OCI-M2 (cell line): ENCODE results near the gene PRRC2B.
"Not testable (repeated sequence)": the region's sequence is repeated elsewhere in the genome, so short reads cannot be mapped to it uniquely, and the experiment has no call there.

Source experiments
- DNase-seq: peaks from one replicate; lab custom pipeline; 2025; ENCODE audit not compliant: unreplicated experiment; lab: John Stamatoyannopoulos, UW

The PRRC2B gene

DNA sequence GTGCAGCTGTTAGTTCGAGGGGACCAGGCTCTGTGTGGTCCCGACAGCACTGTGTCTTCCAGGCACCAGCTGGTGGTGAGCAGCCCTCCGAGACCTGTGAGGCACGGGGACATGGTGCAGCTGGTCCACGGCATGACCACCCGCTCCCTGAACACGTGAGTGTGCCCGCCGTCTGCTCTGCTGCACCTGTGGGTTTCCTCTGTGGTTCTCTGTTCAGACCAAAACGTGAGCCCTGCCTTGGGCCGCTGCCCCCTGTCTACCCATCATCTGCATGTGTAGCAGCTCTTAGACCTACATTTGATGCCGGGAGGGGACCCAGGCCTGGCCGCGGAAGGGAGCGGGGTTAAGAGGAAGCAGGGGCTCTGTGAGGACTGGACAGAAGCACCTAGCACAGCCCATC, 119.3 kb downstream of the PRRC2B start:
- no peak for DNase-seq

DNA sequence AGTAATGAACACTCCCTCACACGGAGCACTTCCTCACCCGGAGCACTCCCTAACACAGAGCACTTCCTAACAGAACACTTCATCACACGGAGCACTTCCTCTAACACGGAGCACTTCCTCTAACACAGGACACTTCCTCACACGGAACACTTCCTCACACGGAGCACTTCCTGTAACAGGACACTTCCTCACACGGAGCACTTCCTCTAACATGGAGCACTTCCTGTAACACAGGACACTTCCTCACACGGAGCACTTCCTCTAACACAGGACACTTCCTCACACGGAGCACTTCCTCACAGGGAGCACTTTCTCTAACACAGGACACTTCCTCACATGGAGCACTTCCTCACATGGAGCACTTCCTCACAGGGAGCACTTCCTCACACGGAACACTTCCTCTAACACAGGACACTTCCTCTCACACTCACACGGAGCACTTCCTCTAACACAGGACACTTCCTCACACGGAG, 121.7 kb downstream of the PRRC2B start:
- DNase-seq, result not testable (repeated sequence)

DNA sequence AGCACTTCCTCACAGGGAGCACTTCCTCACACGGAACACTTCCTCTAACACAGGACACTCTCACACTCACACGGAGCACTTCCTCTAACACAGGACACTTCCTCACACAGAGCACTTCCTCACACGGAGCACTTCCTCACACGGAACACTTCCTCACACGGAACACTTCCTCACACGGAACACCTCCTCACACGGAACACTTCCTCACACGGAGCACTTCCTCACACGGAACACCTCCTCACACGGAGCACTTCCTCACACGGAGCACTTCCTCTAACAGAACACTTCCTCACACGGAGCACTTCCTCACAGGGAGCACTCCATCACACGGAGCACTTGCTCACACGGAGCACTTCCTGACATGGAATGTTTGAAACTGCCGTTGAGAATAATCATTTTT, 122.2 kb downstream of the PRRC2B start:
- no peak for DNase-seq

DNA sequence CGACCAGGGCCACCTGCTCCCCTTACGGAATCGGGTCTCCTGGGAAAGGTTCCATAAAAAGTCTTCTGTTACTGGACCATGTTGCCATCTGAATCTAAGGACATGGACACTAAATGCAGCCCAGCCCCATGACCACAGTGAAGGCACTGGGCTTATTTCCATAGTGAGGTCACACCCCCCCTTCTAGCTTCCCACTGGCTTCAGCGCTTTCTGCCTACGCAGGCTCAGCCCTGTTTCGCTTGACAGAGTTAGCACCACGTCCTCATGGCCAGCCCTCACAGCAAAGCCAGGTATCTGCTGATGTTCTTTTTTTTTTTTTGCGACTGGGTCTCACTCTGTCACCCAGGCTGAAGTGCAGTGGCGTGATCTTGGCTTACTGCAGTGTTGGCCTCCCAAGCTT, 123.0 kb downstream of the PRRC2B start:
- no peak for DNase-seq

DNA sequence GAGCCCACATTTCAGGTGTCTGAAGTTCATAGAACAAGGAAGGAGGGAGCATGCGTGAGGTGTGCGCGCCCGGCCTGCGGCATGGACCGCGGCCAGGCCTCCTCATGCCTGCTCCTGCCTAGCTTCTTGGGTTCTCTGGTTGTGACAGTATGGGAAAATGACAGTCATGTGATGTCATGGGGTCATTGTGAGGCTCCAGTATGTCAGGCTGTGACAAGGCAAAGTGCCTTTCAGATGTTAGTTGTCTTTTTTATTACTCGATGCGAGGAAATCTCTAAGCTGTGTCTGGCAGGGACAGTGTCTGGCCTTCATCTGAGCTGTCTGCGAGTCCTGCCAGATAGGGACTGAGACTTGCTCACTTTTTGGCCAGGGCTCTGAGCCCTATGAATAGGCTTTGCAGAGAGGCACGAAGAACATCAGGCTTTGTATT, 123.9 kb downstream of the PRRC2B start:
- no peak for DNase-seq

DNA sequence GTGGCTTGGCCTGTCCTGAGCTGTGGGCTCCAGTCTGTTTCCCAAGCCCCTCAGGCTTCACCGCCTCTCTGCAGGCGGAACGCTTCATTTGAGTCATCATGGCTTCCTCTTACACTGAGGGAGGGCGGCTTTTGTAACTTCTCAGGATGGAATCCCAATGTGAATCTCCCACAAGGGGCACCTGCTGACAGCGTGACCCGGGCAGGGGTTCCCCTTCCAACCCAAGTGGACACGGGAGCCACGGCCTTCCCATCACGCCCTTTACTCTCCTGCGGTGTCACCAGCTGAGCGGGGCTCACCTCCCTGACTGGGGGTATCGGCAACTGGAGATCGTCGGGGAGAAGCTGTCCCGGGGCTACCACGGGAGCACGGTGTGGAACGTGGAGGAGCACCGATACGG, 124.7 kb downstream of the PRRC2B start:
- DNase-seq, result no peak

DNA sequence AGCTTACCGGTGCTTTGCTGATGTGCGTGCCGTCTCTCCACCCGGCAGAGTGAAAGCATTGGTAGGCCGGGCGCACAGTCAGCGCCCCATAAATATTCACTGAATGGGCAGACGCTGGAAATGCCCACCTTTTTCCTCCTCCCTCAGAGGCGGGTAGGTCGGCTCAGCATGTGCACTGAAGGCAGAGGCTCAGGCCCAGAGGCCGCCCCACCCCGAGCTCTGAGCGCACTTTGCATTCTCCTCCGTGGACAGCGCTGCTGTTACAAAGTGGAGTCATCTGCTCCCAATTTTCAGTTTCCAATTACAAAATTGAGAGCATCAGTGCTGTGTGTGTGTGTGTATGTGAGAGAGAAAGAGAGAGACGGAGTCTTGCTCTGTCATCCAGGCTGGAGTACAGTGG, 126.6 kb downstream of the PRRC2B start:
- DNase-seq, result no peak

DNA sequence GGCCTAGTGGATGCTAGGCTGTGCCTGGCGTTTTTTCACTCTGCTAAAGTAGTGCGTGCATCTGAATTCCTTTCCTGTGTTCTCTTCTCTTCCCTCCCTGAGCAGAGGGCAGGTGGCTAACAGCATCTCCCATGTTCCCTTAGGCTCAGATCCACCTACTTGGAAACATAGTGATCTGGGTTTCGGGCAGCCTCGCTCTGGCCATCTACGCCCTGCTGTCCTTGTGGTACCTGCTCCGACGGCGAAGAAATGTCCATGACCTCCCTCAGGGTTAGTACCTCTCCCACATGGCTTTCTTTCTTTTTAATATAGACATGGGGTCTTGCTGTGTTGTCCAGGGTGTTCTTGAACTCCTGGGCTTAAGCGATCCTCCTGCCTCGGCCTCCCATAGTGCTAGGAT, 127.3 kb downstream of the PRRC2B start:
- no peak for DNase-seq

DNA sequence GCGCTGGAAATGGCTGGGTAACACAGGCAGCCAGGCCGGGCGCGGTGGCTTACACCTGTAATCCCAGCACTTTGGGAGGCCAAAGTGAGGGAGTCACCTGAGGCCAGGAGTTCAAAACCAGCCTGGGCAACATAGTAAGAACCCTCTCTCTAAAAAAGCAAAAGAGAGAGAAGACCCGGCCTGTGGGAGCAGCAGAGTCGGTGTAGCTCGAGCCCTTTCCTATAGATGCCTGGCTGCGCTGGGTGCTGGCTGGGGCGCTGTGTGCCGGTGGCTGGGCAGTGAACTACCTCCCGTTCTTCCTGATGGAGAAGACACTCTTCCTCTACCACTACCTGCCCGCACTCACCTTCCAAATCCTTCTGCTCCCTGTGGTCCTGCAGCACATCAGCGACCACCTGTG, 127.9 kb downstream of the PRRC2B start:
- no peak for DNase-seq

DNA sequence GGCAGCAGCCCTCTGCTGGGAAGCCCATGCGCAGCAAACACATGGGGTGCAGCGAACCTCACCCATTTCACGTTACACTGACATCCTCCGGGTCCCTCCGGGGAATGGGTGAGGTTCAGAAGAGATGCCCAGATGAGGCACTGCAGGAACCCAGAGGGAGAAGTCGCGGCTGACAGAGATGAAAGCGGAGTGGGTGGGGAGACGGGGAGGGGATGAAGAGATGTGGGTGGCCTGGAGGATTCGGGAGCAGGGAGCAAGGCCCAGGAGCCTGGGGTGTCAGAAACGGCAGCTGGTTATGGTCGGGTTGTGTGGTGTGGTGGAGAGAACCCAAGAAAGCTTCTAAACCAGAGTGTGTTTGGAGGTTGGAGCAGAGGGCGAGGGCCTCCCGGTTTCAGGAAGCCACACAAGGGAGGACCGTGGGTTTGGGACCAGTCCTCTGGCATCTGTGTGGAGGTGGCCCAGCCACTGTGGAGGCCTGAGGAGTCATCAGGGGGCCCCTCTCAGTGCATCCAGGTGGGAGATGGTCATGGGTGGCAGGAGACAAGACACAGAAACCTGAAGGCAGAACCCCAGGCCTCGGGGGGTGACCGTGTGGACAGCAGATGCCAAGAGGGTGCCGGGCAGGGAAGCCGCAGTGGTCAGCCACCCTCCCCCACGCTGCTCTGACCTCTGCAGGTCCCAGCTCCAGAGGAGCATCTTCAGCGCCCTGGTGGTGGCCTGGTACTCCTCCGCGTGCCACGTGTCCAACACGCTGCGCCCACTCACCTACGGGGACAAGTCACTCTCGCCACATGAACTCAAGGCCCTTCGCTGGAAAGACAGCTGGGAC, 128.6 kb downstream of the PRRC2B start:
- DNase-seq, result no peak

DNA sequence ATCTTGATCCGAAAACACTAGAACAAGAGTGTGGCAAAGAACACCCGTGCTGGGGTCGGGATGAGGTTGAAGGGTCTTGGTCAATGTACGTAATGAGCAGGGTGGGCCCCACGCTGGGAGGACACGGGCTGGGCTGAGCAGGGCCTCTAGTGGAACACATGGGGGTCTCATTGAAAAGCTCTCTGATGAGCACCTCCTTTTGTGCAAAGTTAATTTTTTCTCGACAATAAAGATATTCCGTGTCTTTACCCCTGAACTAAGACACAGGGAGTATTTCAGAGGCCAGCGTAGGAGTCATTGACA, 129.2 kb downstream of the PRRC2B start:
- DNase-seq, result no peak

DNA sequence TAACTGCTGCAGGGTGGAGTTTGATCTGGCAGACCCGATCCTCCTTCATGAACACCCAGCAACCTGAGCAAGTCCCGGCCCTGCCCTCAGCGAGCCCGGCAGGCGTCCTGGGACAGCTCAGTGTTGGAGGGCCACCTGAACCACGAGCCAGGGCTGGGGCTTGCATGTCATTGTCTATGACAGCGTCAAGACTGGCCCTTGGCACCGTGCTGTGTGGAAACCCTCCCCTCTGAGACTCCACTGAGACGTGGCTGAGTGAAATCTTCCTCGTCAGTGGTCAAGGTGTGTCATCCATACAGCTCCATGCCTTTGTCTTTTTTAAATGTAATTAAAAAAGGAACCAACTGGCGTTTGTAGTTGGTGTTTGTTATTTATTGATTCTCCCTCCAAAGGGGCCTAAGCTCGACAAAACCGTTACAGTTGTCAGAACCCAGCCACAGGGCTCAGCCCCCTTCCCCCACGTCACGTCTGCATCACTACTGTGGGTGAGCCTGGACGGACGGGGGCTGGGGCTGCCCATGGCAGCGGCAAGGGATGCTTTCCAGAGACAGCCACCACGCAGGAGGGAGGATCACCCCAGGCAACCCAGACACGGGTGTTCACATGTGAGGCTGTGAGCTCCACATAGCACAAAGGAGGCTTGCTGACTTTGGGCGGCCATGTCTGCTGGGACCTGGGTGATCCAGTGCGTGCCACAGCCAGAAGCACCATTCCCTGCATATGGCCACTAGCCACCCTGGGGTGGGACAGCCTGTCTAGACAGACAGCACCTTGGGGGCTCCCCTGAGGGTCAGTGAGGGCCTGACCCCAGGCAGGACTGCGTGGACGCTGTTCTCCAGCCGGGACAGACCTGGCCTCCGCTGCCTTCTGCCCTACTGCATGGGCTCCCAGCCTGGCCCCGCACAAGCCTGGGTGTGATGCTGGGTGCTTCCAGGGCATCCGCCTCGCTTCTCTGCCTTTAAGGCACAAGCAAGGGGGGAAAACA, 129.9 kb downstream of the PRRC2B start:
- no peak for DNase-seq

DNA sequence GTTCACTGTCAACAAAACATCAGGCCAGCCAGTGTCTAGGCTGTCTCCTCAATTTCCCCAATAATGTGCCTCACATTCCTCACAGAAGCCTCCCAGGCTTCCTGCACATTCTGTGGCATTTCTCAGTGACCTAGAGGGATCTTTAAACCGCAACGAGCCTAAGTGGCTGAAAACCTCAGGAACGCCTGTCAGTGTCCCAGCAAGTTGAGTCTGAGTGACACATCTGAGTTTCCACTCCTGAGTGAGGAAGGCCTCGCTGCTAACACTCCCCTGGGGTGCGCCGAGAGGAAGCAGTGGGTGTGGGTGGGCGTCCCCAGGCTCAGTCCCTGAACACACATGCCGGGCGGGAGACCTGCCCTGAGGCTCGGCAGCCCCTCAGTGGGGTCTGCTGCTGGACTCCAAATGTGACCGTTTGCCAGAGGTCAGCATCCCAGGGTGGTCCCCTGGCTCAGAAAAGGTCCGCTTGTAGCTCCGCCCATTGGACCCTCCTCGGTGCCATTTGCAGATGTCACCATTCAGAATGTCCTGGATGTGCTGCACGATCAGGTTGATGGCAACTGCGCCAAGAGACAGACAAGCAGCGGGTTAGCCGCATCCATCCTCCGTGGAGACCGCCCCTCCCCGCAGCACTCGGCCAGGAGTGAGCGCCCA, 130.9 kb downstream of the PRRC2B start:
- DNase-seq, result no peak

DNA sequence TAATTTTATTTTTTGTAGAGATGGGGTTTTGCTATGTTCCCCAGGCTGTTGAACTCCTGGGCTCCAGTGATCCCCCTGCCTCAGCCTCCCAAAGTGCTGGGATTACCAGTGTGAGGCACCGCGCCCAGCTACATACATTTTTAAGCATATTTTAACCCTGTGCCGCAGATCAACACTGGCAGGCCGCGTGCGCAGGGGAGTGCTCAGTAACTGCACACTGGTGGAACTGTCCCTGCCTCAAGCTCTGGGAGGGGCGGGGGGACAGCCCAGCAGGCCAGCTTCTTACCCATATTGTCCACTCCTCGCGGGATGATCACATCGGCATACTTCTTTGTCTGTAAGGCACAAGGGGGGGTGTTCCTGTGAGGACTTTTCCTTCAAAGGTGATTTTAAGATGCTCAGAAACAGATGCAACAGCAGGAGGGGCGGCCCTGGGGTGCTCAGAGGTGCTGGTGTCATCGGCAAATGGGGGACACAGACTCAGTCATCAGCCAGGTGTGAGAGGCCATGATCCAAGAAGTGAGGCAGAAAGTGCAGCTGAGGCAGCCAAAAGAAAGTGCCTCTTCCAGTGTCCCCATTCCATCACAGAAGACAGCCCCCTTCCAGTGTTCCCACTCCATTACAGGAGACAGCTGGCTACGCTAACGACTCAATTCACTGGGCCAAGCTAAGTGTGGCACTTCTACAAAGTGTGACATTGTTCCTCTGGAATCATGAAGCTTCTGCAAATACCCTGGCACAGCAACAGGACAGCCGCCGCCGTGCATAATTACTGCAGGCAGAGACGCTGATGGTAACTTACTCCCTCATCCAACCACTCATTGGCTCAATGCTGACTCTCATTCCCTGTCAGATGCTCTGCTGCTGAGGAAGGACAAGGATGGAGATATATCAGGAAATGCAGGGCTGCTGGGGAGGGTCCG, 132.0 kb downstream of the PRRC2B start:
- DNase-seq, result no peak

DNA sequence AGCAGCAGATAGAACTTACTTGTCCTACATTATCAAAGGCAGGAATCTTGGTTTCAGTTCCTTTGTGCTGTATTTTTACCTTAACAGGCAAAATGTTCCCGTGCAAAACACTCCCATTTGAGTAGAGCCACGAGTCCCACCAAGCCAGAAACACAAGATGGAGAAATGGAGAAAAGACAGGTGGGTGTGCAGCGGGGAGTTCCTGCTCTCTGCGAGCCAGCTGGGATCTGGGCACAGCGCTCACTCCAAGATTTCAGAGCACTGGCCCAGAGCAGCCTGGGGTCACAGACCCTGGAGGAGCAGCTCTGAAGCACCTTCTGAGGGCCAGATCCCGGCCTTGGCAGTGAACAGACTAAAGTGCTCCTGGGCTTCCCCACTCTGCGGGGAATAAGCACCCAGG, 134.3 kb downstream of the PRRC2B start:
- no peak for DNase-seq

DNA sequence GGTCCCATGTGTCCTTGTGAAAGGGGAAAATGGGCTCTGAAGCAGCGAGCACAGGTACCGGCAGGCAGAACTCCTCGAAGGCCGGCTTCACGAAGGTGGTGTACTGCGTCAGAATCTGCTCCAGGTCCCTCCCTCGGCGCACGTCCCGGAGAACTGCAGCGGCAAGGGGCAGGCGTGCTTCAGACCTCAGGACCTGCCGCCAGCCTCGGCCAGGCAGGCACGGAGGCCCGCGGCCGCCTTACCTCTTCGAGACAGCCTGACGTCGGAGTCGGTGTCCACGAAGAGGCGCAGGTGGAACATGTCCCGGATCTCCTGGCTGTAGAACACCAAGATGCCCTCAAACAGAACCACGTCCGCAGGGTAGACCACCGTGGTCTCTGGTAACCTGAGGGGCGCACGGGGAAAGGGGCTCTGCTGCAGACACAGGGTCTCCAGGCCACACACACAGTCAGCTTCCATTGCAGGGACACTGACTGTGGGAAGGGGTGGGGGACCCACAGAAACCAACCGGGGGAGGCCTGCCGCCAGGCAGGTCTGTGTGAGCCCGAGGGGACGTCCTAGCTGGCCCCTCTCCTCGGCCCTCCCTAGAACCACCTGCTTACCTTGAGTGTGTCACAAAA, 135.1 kb downstream of the PRRC2B start:
- DNase-seq, result no peak

DNA sequence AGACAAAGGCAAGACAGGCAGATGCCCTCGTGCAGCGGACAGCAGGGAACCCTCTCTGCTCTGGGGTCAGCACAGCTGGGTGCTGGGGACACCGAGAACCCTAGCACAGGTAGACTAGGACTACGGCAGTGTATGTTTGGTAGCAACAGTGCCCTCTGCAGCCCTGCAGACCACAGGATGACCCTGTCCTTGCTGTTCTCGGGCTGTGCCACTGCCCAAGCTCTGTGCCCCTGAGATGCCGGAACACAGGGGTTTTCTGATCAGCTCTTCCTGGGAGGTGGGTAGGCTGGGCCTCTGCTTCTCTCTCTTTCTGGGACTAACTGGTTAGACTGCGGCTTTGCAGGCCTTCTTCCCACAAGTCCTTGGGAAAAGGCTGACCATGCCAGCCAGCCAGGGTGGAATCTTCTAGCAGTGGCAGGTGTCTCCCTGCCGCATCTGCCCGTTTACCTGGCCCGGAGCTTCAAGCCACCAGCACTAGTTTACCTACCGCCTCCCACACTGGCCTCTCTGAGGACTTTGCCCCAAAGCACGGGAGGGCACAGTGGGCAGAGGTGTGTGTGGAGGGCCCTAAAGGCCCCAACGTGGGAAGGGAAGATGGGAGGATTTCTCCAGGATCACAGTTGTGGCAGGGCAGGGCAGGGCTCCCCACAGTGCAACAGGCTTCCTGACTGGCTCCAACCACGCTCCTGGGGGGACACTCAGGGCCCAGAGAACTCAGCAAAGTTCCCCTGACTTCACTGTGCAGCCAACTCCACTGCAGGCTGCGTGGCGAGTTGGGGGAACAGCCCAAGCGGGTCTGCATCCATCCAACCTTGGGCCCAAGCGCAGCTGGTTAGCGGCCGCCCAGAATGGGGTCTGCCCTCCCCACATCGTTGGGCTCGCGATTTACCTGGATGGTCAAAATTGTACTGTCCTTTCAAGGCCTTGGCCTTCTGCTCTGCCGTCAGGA, 136.0 kb downstream of the PRRC2B start:
- no peak for DNase-seq

DNA sequence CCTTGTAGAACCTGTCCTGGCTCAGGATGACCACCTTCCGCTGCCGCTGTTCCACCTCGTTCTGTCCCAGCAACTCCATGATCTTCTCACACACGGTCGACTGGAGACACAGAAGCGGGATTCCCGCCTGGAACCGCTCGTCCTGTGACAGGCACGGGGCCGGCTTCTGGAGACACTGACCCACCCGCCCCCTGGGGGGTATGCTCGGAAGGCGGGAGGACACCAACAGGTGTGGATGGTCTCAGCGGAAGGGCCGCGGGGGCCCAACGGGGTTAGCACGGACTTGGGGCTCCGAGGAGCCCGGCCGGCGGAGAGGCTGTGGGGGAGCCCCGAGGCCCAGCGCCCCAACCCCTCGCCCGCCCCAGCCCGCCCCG, 136.6 kb downstream of the PRRC2B start:
- DNase-seq, result no peak
